Activated naive CD4-positive, alpha-beta T cell treated with anti-CD3 and anti-CD28 coated beads, Interleukin-2, amount 50 U/mL, for 24 hours (primary cell): ENCODE data around the gene ENO1.
"Not testable (repeated sequence)": the region's sequence is repeated elsewhere in the genome, so short reads cannot be mapped to it uniquely, and the experiment has no call there.

Experiments used
- H3K27ac Mint-ChIP-seq: one replicate; pipeline ENCODE4 v1.8.0; 2021; ENCODE audit warnings: mild to moderate bottlenecking, mixed read lengths
- H3K27me3 Mint-ChIP-seq: one replicate; pipeline ENCODE4 v1.8.0; 2021; ENCODE audit warnings: mixed read lengths
- H3K36me3 Mint-ChIP-seq: one replicate; pipeline ENCODE4 v1.8.0; 2021; ENCODE audit warnings: mixed read lengths
- H3K4me1 Mint-ChIP-seq: one replicate; pipeline ENCODE4 v1.8.0; 2021; ENCODE audit warnings: mixed read lengths
- H3K4me3 Mint-ChIP-seq: one replicate; pipeline ENCODE4 v1.8.0; 2021; ENCODE audit warnings: mild to moderate bottlenecking, mixed read lengths
- H3K9me3 Mint-ChIP-seq: one replicate; pipeline ENCODE4 v1.8.0; 2021; ENCODE audit warnings: mixed read lengths

ENO1 gene

GRCh38 chr1:8846263-8846662 is 32.2 kb downstream of the ENO1 start:
- no peaks in the 10 kb centered on the region for H3K27me3 Mint-ChIP-seq
- no peaks in the 10 kb centered on the region for H3K9me3 Mint-ChIP-seq
- H3K36me3 Mint-ChIP-seq = no peaks in the 10 kb centered on the region
- H3K4me3 Mint-ChIP-seq = no peak overlapping the region
- peaks cover 6% of the 10 kb centered on the region for H3K4me1 Mint-ChIP-seq
- no peak overlapping the region for H3K27ac Mint-ChIP-seq

- Mint-ChIP-seq H3K36me3 (no peaks in the 10 kb centered on the region), H3K27ac (no peak overlapping the region), H3K9me3 (no peaks in the 10 kb centered on the region), H3K27me3 (no peaks in the 10 kb centered on the region), H3K4me1 (peaks cover 7% of the 10 kb centered on the region), H3K4me3 (no peak overlapping the region)
These were observed 33.1 kb downstream of the ENO1 start for GRCh38 chr1:8845104-8846097.

GRCh38 chr1:8844501-8845006 is 33.9 kb downstream of the ENO1 start:
- Mint-ChIP-seq H3K4me1 (peaks cover 15% of the 10 kb centered on the region), H3K9me3 (no peaks in the 10 kb centered on the region), H3K4me3 (no peak overlapping the region), H3K27me3 (no peaks in the 10 kb centered on the region), H3K36me3 (no peaks in the 10 kb centered on the region), H3K27ac (no peak overlapping the region)

GRCh38 chr1:8841395-8841794 is 37.1 kb downstream of the ENO1 start:
- Mint-ChIP-seq H3K4me1 (peaks cover 9% of the 10 kb centered on the region), H3K9me3 (no peaks in the 10 kb centered on the region), H3K27me3 (no peaks in the 10 kb centered on the region), H3K36me3 (no peaks in the 10 kb centered on the region), H3K4me3 (no peak overlapping the region), H3K27ac (peak overlapping the region; percentile 55)

- H3K36me3 Mint-ChIP-seq = no peaks in the 10 kb centered on the region
- H3K9me3 Mint-ChIP-seq = no peaks in the 10 kb centered on the region
- no peaks in the 10 kb centered on the region for H3K27me3 Mint-ChIP-seq
- no peak overlapping the region for H3K27ac Mint-ChIP-seq
- peaks cover 9% of the 10 kb centered on the region for H3K4me1 Mint-ChIP-seq
- no peak overlapping the region for H3K4me3 Mint-ChIP-seq
These were observed 38.5 kb downstream of the ENO1 start for GRCh38 chr1:8839990-8840389.

GRCh38 chr1:8835941-8836643 is 42.4 kb downstream of the ENO1 start:
- no peaks in the 10 kb centered on the region for H3K36me3 Mint-ChIP-seq
- H3K9me3 Mint-ChIP-seq = no peaks in the 10 kb centered on the region
- H3K27ac Mint-ChIP-seq = no peak overlapping the region
- no peaks in the 10 kb centered on the region for H3K27me3 Mint-ChIP-seq
- H3K4me1 Mint-ChIP-seq = peaks cover 9% of the 10 kb centered on the region
- no peak overlapping the region for H3K4me3 Mint-ChIP-seq

- Mint-ChIP-seq H3K27ac (no peak overlapping the region), H3K4me1 (peaks cover 15% of the 10 kb centered on the region), H3K27me3 (no peaks in the 10 kb centered on the region), H3K36me3 (no peaks in the 10 kb centered on the region), H3K4me3 (no peak overlapping the region), H3K9me3 (no peaks in the 10 kb centered on the region)
These were observed 47.1 kb downstream of the ENO1 start for GRCh38 chr1:8831340-8831739.

- Mint-ChIP-seq H3K4me1 (peaks cover 15% of the 10 kb centered on the region), H3K27ac (peak overlapping the region; percentile 49)
- not testable (repeated sequence) for H3K27me3 Mint-ChIP-seq, H3K4me3 Mint-ChIP-seq, H3K9me3 Mint-ChIP-seq, H3K36me3 Mint-ChIP-seq
These were observed 47.8 kb downstream of the ENO1 start for GRCh38 chr1:8830732-8831131.

GRCh38 chr1:8825985-8826481 is 52.5 kb downstream of the ENO1 start:
- Mint-ChIP-seq H3K27ac (peak overlapping the region; percentile 70), H3K27me3 (no peaks in the 10 kb centered on the region), H3K9me3 (no peaks in the 10 kb centered on the region), H3K4me3 (no peak overlapping the region), H3K36me3 (no peaks in the 10 kb centered on the region), H3K4me1 (peaks cover 15% of the 10 kb centered on the region)

GRCh38 chr1:8823295-8823664 is 55.2 kb downstream of the ENO1 start:
- H3K27me3 Mint-ChIP-seq = no peaks in the 10 kb centered on the region
- H3K4me3 Mint-ChIP-seq = no peak overlapping the region
- no peaks in the 10 kb centered on the region for H3K36me3 Mint-ChIP-seq
- no peak overlapping the region for H3K27ac Mint-ChIP-seq
- H3K4me1 Mint-ChIP-seq = peaks cover 4% of the 10 kb centered on the region
- no peaks in the 10 kb centered on the region for H3K9me3 Mint-ChIP-seq

- no peak overlapping the region for H3K27ac Mint-ChIP-seq
- H3K36me3 Mint-ChIP-seq = no peaks in the 10 kb centered on the region
- no peaks in the 10 kb centered on the region for H3K9me3 Mint-ChIP-seq
- no peaks in the 10 kb centered on the region for H3K27me3 Mint-ChIP-seq
- H3K4me3 Mint-ChIP-seq = no peak overlapping the region
- H3K4me1 Mint-ChIP-seq = peaks cover 8% of the 10 kb centered on the region
These were observed 55.9 kb downstream of the ENO1 start for GRCh38 chr1:8822373-8823294.

GRCh38 chr1:8821084-8821483 is 57.4 kb downstream of the ENO1 start:
- no peaks in the 10 kb centered on the region for H3K27me3 Mint-ChIP-seq
- H3K27ac Mint-ChIP-seq = no peak overlapping the region
- no peaks in the 10 kb centered on the region for H3K9me3 Mint-ChIP-seq
- no peaks in the 10 kb centered on the region for H3K36me3 Mint-ChIP-seq
- peaks cover 15% of the 10 kb centered on the region for H3K4me1 Mint-ChIP-seq
- no peak overlapping the region for H3K4me3 Mint-ChIP-seq

GRCh38 chr1:8818789-8819188 is 59.7 kb downstream of the ENO1 start:
- H3K36me3 Mint-ChIP-seq, H3K27ac Mint-ChIP-seq, H3K27me3 Mint-ChIP-seq, H3K9me3 Mint-ChIP-seq: not testable (repeated sequence)
- Mint-ChIP-seq H3K4me1 (peaks cover 38% of the 10 kb centered on the region), H3K4me3 (peak overlapping the region; percentile 89)

GRCh38 chr1:8818325-8818775 is 60.1 kb downstream of the ENO1 start:
- H3K4me3 Mint-ChIP-seq = peak overlapping the region; percentile 89
- H3K4me1 Mint-ChIP-seq = peaks cover 40% of the 10 kb centered on the region
- no peaks in the 10 kb centered on the region for H3K36me3 Mint-ChIP-seq
- peak overlapping the region; percentile 86 for H3K27ac Mint-ChIP-seq
- H3K9me3 Mint-ChIP-seq = no peaks in the 10 kb centered on the region
- H3K27me3 Mint-ChIP-seq = no peaks in the 10 kb centered on the region
